ENCODE data around the gene GADD45GIP1. TPM values are rescaled to one million over a fixed set of nuclear protein-coding genes. Genes with fewer than 3 reads are reported as not detected.

Gene GADD45GIP1
- total RNA-seq, 1 experiment from 2014 or later = 35.9 TPM

DNA sequence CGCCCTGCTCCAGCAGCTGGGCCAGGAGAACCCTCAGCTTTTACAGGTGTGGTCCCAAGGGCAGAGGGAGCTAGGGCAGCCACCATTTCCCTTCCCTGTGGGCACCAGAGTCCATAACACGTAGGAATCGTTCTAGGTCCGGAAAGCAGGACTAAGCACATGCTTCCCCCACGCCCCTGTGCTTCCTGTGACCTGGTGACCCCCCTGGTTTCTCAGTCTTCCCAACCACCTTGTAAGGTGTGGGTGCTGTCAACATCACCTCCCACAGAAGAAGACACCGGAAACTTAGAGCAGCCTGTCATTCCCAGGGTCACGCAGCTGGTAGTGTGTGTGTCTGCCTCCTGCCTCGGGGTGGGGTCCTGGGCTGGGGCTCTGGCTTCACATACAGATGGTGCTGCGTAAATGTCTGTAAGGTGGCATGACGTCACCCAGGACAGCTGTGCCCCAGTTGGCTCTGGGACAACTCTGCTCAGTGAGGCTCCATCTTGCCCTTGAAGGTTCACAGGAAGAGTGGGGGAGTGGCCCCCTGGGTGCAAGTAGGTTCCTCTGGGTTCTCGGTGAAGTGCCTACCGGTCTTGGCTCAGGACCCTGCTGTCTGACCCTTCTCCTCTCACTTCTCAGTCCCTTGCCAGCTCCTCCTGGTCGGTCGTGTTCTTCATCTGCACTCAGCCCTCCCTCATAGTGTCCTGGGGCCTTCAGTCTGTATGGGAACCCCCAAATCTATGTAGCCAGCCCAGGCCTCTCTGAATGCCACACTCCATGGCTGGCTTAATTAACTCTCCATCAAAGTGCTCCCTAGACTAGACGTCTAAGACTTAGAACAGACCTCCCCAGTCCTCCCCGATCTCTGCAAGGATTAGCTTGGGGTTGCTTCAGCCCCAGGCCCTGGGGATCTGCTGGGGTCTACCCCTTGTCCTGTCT is 7.4 kb downstream of the GADD45GIP1 start:
- Histone ChIP-seq H3K9me2 (ENCODE audit: insufficient read depth) (no peaks in the 10 kb centered on the region), H3K9me3 (ENCODE audit: control insufficient read depth in 1 of 2, insufficient read depth in 1 of 2, low read depth in 1 of 2, low read length in 2 of 2) (no peaks in the 10 kb centered on the region), H3K4me2 (ENCODE audit: low read length) (no peak overlapping the region), H3K79me2 (ENCODE audit: insufficient read depth, low read length) (peaks cover 70% of the 10 kb centered on the region), H3K36me3 (ENCODE audit: control insufficient read depth in 1 of 2, insufficient read depth in 2 of 2, low read length in 2 of 2) (peaks cover 33 to 48% of the 10 kb centered on the region in 2 experiments), H2AFZ (ENCODE audit: low read depth, low read length, poor library complexity, severe bottlenecking) (no peak overlapping the region), H3K4me1 (ENCODE audit: control insufficient read depth in 1 of 2, insufficient read depth in 2 of 2, low read length in 2 of 2) (peaks cover 3 to 23% of the 10 kb centered on the region in 2 experiments; a peak in 3 of 4 replicates), H3K27ac (ENCODE audit: low read depth, low read length) (0 out of 2 replicates have a peak overlapping the region, but pooled peaks have one; percentile 6), H4K20me1 (ENCODE audit: insufficient read depth) (no peaks in the 10 kb centered on the region; the same call in 1 of the 2 replicates), H3K27me3 (ENCODE audit: insufficient read depth, low read length) (no peaks in the 10 kb centered on the region), H3K4me3 (replicated peaks in 1 of 2; ENCODE audit: low read depth in 1 of 2, low read length in 2 of 2) (no peak overlapping the region), H3K9ac (ENCODE audit: low read length) (no peak overlapping the region)
- no TSS peak for BruUV-seq (replicated peaks)
- ChIA-PET POLR2A (no interaction called here), CTCF (no interaction called here), RAD21 (ENCODE audit: low non-redundant PET in 1 of 2, low total read pairs in 2 of 2, uncharacterized antibody in 2 of 2, unreplicated experiment in 2 of 2) (no interaction called here)
- no peak for DNase-seq (ENCODE audit: low read depth, low spot score)
- ATAC-seq = no peak
- TF ChIP-seq CBX3 (IDR thresholded peaks at IDR 0.05; ENCODE audit: low read depth) = no peak
- TF ChIP-seq, protein P1, sequence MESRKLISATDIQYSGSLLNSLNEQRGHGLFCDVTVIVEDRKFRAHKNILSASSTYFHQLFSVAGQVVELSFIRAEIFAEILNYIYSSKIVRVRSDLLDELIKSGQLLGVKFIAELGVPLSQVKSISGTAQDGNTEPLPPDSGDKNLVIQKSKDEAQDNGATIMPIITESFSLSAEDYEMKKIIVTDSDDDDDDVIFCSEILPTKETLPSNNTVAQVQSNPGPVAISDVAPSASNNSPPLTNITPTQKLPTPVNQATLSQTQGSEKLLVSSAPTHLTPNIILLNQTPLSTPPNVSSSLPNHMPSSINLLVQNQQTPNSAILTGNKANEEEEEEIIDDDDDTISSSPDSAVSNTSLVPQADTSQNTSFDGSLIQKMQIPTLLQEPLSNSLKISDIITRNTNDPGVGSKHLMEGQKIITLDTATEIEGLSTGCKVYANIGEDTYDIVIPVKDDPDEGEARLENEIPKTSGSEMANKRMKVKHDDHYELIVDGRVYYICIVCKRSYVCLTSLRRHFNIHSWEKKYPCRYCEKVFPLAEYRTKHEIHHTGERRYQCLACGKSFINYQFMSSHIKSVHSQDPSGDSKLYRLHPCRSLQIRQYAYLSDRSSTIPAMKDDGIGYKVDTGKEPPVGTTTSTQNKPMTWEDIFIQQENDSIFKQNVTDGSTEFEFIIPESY (IDR thresholded peaks at IDR 0.05; ENCODE audit: extremely low read depth, insufficient replicate concordance, low read length) = no peak
- TF ChIP-seq, protein P2, sequence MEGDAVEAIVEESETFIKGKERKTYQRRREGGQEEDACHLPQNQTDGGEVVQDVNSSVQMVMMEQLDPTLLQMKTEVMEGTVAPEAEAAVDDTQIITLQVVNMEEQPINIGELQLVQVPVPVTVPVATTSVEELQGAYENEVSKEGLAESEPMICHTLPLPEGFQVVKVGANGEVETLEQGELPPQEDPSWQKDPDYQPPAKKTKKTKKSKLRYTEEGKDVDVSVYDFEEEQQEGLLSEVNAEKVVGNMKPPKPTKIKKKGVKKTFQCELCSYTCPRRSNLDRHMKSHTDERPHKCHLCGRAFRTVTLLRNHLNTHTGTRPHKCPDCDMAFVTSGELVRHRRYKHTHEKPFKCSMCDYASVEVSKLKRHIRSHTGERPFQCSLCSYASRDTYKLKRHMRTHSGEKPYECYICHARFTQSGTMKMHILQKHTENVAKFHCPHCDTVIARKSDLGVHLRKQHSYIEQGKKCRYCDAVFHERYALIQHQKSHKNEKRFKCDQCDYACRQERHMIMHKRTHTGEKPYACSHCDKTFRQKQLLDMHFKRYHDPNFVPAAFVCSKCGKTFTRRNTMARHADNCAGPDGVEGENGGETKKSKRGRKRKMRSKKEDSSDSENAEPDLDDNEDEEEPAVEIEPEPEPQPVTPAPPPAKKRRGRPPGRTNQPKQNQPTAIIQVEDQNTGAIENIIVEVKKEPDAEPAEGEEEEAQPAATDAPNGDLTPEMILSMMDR (IDR thresholded peaks at IDR 0.05 in 2 of 3, conservative IDR thresholded peaks at IDR 0.05 in 1 of 3; ENCODE audit: borderline replicate concordance in 1 of 3, insufficient read depth in 1 of 3, low read depth in 2 of 3, low read length in 2 of 3) = no peak
- TF ChIP-seq POLR2A (IDR thresholded peaks at IDR 0.05; ENCODE audit: borderline replicate concordance, extremely low read depth, insufficient read depth, insufficient read length) = no peak
- TF ChIP-seq, protein P3, sequence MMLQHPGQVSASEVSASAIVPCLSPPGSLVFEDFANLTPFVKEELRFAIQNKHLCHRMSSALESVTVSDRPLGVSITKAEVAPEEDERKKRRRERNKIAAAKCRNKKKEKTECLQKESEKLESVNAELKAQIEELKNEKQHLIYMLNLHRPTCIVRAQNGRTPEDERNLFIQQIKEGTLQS (IDR thresholded peaks at IDR 0.05) = no peak
- TF ChIP-seq FOSL1 (IDR thresholded peaks at IDR 0.05; ENCODE audit: low read depth) = no peak
- TF ChIP-seq, protein P4, sequence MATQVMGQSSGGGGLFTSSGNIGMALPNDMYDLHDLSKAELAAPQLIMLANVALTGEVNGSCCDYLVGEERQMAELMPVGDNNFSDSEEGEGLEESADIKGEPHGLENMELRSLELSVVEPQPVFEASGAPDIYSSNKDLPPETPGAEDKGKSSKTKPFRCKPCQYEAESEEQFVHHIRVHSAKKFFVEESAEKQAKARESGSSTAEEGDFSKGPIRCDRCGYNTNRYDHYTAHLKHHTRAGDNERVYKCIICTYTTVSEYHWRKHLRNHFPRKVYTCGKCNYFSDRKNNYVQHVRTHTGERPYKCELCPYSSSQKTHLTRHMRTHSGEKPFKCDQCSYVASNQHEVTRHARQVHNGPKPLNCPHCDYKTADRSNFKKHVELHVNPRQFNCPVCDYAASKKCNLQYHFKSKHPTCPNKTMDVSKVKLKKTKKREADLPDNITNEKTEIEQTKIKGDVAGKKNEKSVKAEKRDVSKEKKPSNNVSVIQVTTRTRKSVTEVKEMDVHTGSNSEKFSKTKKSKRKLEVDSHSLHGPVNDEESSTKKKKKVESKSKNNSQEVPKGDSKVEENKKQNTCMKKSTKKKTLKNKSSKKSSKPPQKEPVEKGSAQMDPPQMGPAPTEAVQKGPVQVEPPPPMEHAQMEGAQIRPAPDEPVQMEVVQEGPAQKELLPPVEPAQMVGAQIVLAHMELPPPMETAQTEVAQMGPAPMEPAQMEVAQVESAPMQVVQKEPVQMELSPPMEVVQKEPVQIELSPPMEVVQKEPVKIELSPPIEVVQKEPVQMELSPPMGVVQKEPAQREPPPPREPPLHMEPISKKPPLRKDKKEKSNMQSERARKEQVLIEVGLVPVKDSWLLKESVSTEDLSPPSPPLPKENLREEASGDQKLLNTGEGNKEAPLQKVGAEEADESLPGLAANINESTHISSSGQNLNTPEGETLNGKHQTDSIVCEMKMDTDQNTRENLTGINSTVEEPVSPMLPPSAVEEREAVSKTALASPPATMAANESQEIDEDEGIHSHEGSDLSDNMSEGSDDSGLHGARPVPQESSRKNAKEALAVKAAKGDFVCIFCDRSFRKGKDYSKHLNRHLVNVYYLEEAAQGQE (IDR thresholded peaks at IDR 0.05; ENCODE audit: low read depth) = no peak
- no peak for TF ChIP-seq EGR1 (IDR thresholded peaks at IDR 0.05; ENCODE audit: low read depth)
- TF ChIP-seq CEBPB (IDR thresholded peaks at IDR 0.05; ENCODE audit: low read depth) = no peak
- intact Hi-C loops (cut with micrococcal nuclease) = no loop called here
